ENCODE measurements around the gene THSD4. TPM values are rescaled to one million over a fixed set of nuclear protein-coding genes. Genes with fewer than 3 reads are reported as not detected.

Gene THSD4
- total RNA-seq, 4 donors from 2014 or later: 10.7 to 59.5 (median 49.0) TPM

DNA sequence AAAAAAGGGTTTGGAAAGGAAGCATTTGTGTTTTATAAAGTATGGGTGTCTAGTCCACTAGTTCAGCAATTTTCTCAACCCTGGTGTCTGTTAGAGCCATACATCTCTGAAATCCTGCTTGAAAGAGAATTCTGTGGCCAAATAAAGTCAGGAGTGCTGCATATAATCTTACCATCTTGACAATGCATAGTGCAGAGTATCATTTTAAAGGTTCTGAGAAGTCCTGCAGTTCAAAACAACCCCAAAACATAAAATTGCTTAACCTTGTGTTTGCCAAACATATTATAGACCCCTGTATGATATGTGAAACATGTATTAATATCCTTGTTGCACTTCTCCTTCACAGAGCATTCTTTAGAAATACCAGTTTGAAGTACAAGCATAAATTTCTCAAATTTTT, 191.3 kb downstream of the THSD4 start:
- no peaks in the 10 kb centered on the region for H3K36me3 ChIP-seq
- no peaks in the 10 kb centered on the region for H3K27me3 ChIP-seq
- H3K27ac ChIP-seq: no peak overlapping the region
- DNase-seq: no peak
- no peaks in the 10 kb centered on the region for H3K9me3 ChIP-seq
- TF ChIP-seq, protein P1, sequence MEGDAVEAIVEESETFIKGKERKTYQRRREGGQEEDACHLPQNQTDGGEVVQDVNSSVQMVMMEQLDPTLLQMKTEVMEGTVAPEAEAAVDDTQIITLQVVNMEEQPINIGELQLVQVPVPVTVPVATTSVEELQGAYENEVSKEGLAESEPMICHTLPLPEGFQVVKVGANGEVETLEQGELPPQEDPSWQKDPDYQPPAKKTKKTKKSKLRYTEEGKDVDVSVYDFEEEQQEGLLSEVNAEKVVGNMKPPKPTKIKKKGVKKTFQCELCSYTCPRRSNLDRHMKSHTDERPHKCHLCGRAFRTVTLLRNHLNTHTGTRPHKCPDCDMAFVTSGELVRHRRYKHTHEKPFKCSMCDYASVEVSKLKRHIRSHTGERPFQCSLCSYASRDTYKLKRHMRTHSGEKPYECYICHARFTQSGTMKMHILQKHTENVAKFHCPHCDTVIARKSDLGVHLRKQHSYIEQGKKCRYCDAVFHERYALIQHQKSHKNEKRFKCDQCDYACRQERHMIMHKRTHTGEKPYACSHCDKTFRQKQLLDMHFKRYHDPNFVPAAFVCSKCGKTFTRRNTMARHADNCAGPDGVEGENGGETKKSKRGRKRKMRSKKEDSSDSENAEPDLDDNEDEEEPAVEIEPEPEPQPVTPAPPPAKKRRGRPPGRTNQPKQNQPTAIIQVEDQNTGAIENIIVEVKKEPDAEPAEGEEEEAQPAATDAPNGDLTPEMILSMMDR (IDR thresholded peaks at IDR 0.05): no peak
- no peak overlapping the region for H3K4me3 ChIP-seq
- no peaks in the 10 kb centered on the region for H3K4me1 ChIP-seq

DNA sequence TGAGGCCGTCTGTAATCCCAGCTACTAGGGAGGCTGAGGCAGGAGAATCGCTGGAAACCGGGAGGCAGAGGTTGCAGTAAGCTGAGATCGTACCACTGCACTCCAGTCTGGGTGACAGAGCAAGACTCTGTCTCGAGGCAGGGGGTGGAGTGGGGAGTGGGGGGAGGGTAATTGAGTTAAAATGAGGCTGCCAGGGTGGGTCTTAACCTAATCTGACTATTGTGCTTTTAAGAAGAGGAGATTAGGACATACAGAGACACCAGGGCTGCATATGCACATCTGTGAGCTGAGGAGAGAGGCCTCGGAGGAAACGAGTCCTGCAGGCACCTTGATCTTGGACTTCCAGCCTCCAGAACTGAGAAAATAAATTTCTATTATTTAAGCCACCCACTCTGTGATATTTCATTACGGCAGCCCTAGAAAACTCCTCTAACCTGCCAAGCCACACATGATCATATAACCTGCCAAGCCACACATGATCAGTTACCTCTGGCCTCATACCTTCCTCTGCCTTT, 197.0 kb downstream of the THSD4 start:
- DNase-seq: no peak
- Histone ChIP-seq H3K4me1 (no peaks in the 10 kb centered on the region), H3K4me3 (no peak overlapping the region), H3K27ac (no peak overlapping the region), H3K36me3 (no peaks in the 10 kb centered on the region), H3K9me3 (no peaks in the 10 kb centered on the region), H3K27me3 (no peaks in the 10 kb centered on the region)
- TF ChIP-seq, protein P1 (IDR thresholded peaks at IDR 0.05): no peak
- TF ChIP-seq POLR2A (IDR thresholded peaks at IDR 0.05): no peak

DNA sequence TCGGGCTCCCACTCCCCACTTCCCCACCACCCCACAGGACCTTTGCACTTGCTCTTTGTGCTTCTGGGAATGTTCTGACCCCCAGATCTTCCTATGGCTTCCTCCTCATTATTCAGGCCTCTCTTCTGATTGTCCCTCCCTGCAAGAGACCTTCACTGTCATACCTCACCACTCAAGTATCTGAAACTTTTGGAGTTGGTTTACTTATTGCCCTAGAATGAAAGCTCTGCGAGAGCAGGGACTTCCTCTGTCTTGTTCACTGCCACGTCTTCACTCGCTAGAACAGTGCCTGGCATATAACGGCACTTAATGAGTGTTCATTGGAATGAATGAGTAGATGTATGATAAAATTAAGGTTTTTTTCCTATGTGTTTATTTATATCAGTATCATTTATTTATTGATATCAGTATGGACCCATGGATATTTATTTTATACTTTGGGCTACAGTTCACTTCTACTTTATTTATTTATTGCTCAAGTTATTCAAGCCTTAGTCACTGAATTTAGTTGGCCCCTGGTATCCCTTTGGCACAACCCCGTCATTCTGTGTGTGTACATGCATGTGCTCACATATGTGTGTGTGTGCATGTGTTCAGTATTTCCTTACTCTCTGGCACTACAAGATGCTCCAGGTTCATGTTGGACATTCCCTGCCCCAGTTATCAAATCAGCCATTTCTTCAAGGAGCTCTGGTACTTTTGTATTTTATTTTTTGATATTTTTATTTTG, 197.6 kb downstream of the THSD4 start:
- H3K9me3 ChIP-seq: no peaks in the 10 kb centered on the region
- no peaks in the 10 kb centered on the region for H3K4me1 ChIP-seq
- TF ChIP-seq, protein P1 (IDR thresholded peaks at IDR 0.05): no peak
- TF ChIP-seq POLR2A (IDR thresholded peaks at IDR 0.05): no peak
- no peaks in the 10 kb centered on the region for H3K36me3 ChIP-seq
- no peak for DNase-seq
- no peaks in the 10 kb centered on the region for H3K27me3 ChIP-seq
- no peak overlapping the region for H3K27ac ChIP-seq
- no peak overlapping the region for H3K4me3 ChIP-seq

DNA sequence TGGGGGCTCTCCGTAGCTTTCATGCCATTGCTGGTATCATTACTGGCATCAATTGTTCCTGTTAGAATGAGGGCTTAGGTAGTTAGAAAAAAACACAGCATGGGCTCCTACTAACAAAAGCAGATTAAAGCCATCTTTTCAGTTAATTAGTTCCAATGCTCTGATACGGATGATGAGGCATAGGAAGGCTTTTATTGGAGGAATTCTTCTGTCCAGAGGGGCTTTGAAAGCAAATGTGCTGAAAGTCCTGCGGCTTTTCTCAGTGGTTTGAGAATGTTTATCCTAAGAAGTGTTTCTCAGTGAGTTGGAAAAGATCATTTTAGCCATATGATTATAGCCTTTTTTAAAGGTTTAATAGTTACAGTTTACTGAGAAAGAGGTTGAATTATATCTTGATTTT, 198.5 kb downstream of the THSD4 start:
- no peak overlapping the region for H3K4me3 ChIP-seq
- H3K27ac ChIP-seq: no peak overlapping the region
- no peaks in the 10 kb centered on the region for H3K9me3 ChIP-seq
- DNase-seq: no peak
- H3K27me3 ChIP-seq: no peaks in the 10 kb centered on the region
- TF ChIP-seq POLR2A (IDR thresholded peaks at IDR 0.05): no peak
- TF ChIP-seq, protein P1 (IDR thresholded peaks at IDR 0.05): no peak
- no peaks in the 10 kb centered on the region for H3K36me3 ChIP-seq
- H3K4me1 ChIP-seq: no peaks in the 10 kb centered on the region

DNA sequence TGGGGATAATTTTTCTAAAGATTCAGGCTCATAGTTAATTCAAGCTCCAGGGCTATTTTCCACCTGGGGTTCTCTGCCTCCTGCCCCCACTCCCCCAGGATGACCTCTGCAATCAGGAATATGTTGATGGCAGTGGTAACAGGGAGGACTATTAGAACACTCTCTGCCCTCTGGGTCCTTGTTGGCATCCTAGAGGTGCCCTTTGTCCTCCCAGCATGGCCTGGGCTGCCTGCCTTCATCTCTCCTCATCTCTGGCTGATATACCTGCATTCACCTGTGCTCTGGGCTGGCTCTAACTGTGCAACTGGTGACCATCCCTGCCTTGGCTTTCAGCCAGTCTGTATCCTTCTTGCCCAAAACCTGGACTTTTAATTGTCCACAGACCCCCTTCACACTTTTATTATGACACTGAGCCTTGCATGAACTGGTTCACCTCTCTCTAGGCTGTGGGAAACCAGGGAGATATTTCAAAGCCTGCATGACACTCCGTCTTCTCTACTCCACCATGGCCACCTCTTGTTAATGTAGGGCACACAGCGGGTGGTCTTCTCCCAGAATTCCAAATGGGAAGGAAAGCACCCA, 199.8 kb downstream of the THSD4 start:
- Histone ChIP-seq H3K4me3 (no peak overlapping the region), H3K27ac (peak overlapping the region in 2 of 4 donors; percentile 0 to 52), H3K36me3 (no peaks in the 10 kb centered on the region), H3K27me3 (no peaks in the 10 kb centered on the region), H3K9me3 (no peaks in the 10 kb centered on the region), H3K4me1 (no peaks in the 10 kb centered on the region)
- DNase-seq: peak in 2 of 3 donors; percentile 58 to 70
- no peak for TF ChIP-seq POLR2A (IDR thresholded peaks at IDR 0.05)
- TF ChIP-seq, protein P1 (IDR thresholded peaks at IDR 0.05): no peak
